Right ventricle myocardium superior (tissue), 1 donor: ENCODE data around the gene FMR1NB. TPM values are rescaled to one million over a fixed set of nuclear protein-coding genes. Genes with fewer than 3 reads are reported as not detected.

Experiments used
- ATAC-seq: fragments of 200-7000 bp; cut with Tn5 transposase; one replicate; pipeline ENCODE4 v1.9.1; 2020; ENCODE audit warnings: mild to moderate bottlenecking; ENCODE audit not compliant: poor library complexity
- DNase-seq: peaks from one replicate; pipeline ENCODE4 v3.0.0-alpha.2; 2020
- intact Hi-C: fragments of 100-400 bp; cut with DNase I; formaldehyde crosslinking; loops from one replicate; pipeline ENCODE4 v1.11.2; 2022
- total RNA-seq: library from RNA; stranded (reverse); fragmentation: NEBNext Ultra II Directional; extraction: Animal tissue kit (Norgen Biotek cat#: 25700); gene quantifications from one replicate; pipeline ENCODE4 v1.2.1, GENCODE V29; 2021
- donor health status: DM: no; HTN: yes; CAD: no; lungs with severe emphysema.

Gene FMR1NB
- total RNA-seq, 1 donor from 2014 or later, result not detected

GRCh38 chrX:148051973-148052372 is 70.8 kb downstream of the FMR1NB start:
- ATAC-seq (no peak), DNase-seq (no peak)
- intact Hi-C loops, result no loop called here

DNA sequence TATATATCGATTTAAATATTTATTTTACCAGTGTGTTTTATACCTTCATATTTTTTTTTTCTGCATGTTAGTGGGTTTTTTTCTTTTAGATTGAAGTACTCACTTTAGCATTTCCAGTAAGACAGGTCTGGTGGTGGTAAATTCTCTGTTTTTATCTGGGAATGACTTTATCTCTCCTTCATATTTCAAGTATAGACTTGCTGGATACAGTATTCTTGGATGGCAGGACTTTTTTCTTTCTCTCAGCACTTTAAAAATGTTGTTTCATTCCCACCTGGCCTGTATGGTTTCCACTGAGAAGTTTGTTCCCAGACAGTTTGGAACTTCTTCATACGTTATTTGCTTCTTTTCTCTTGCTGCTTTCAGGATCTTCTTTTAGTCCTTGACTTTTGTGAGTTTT is 86.1 kb downstream of the FMR1NB start:
- ATAC-seq (no peak), DNase-seq (no peak)
- intact Hi-C loops, result no loop called here

DNA sequence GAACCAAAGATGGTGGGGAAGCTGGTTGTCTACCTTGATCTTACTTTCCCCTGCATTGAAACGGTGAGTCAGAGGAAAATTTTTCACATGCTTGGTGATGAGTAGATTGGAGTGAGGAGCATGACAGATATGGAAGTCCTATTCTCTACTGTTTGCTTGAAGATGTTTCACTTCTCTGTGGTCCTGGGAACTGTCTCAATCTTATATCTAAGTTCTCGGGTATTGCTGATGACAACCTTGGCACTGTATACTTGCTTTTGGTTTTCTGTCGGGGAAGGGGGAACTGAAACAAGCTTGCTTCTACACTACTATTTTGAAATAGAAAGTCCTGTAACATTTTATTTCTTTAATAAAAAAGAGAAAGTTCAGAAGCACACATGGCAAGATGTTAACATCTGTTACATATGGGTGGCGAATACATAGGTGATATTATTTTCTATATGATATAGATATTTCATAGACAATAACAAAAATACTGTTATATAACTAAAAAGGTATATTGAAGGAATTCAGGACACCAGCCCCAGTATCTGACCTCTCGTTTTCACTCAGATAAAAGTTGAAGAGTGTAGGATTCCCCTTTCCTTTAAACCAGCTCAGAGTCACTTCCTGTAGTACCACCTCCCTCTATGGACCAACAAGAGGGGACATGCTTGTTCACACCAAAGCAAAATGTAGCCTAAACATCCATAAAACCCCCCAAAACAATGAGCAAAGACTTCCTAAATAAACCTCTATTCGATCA is 88.8 kb downstream of the FMR1NB start:
- ATAC-seq (no peak), DNase-seq (no peak)
- intact Hi-C loops, result no loop called here

- intact Hi-C loops, result no loop called here
- ATAC-seq (no peak), DNase-seq (no peak)
These were observed 89.4 kb downstream of the FMR1NB start for GRCh38 chrX:148070504-148070877.

Other genes with a start within 250 kb of the FMR1NB start
- gene FMR1, start 69.4 kb upstream of the FMR1NB start, total RNA-seq, result 25.7 TPM